Sigmoid colon (tissue), 7 donors: Measurements from ENCODE around the gene STOX2. TPM values are rescaled to one million over a fixed set of nuclear protein-coding genes. Genes with fewer than 3 reads are reported as not detected.

Experiments used
- DNase-seq: peaks from one replicate; pipeline ENCODE4 v3.0.0-alpha.2; 2019
- H3K27ac ChIP-seq, 4 donors: fragments of 200-600 bp; sonication (generic); one replicate each; pipeline ENCODE4 v1.5.1; 2016 to 2019; ENCODE audit warnings: mild to moderate bottlenecking in 1 of 4
- H3K27me3 ChIP-seq, 3 donors: fragments of 200-600 bp; sonication (generic); one replicate each; pipeline ENCODE4 v1.5.1; 2019; ENCODE audit warnings: mild to moderate bottlenecking in 1 of 3
- H3K36me3 ChIP-seq, 4 donors: fragments of 200-600 bp; sonication (generic); one replicate each; pipeline ENCODE4 v1.5.1; 2016 to 2019
- H3K4me1 ChIP-seq, 4 donors: fragments of 200-600 bp; sonication (generic); one replicate each; pipeline ENCODE4 v1.5.1; 2017 to 2019
- H3K4me3 ChIP-seq, 4 donors: fragments of 200-600 bp; sonication (generic); one replicate each; pipeline ENCODE4 v1.5.1; 2017 to 2019; ENCODE audit warnings: mild to moderate bottlenecking in 2 of 4, moderate library complexity in 1 of 4
- H3K9me3 ChIP-seq, 4 donors: fragments of 200-600 bp in 3 of 4; sonication (generic) in 3 of 4; one replicate each; pipeline versions ENCODE4 v1.5.1 to v1.6.1; 2013 to 2019
- EP300 ChIP-seq, 4 donors: sonication (generic); formaldehyde crosslinking; IDR thresholded peaks; one replicate each; pipeline ENCODE4 v1.6.1; 2017; ENCODE audit warnings: antibody characterized with exemption in 4 of 4
- POLR2A ChIP-seq, 2 donors: fragments of 450-650 bp; IDR thresholded peaks; one replicate each; pipeline ENCODE4 v1.6.1; 2016; ENCODE audit warnings: antibody characterized with exemption in 2 of 2, mild to moderate bottlenecking in 2 of 2, moderate library complexity in 2 of 2
- POLR2AphosphoS5 ChIP-seq, 4 donors: sonication (generic); formaldehyde crosslinking; IDR thresholded peaks; one replicate each; pipeline ENCODE4 v1.6.1; 2017; ENCODE audit warnings: antibody characterized with exemption in 4 of 4
- whole genome bisulfite sequencing, 2 donors: extraction: QIAGEN DNeasy Blood & Tissue Kit; methylation state at CpG; one replicate each; pipeline ENCODE4 v1.1.7; 2013; 5-methylcytosine and 5-hydroxymethylcytosine counted together
- intact Hi-C: fragments of 100-400 bp; cut with DNase I; formaldehyde crosslinking; loops from one replicate; pipeline ENCODE4 v1.15.1; 2023
- polyA plus RNA-seq, 3 donors: library from polyadenylated mRNA; stranded (reverse); fragments of 200-250 nt; gene quantifications; one replicate each; pipeline ENCODE4 v1.2.3, GENCODE V29; 2013
- total RNA-seq, 4 donors: library from RNA; depleted of rRNA; stranded (reverse); fragments of >200 nt; gene quantifications; one replicate each; pipeline ENCODE4 v1.1.0, GENCODE V29; 2016
- TF ChIP-seq, protein P1 (sequence below), 4 experiments: fragments of 450-650 bp in 3 of 4; fragments of 200-600 bp in 1 of 4; IDR thresholded peaks; one replicate each; pipeline ENCODE4 v1.5.1; 2016 to 2019; ENCODE audit warnings: antibody characterized with exemption in 4 of 4, mild to moderate bottlenecking in 3 of 4, moderate library complexity in 2 of 4
- donor health status: healthy with polysubstance abuse.
- donor health status: Bipolar disorder and iron deficiency.
- donor health status: healthy.

STOX2 gene
- total and polyA plus RNA-seq, 7 donors = under 0.01 to 9.6 (median 2.2) TPM

GRCh38 chr4:183986291-183986970 is 81.3 kb downstream of the STOX2 start:
- DNase-seq = no peak
- 93% methylated on average over 18 of the region's 18 CpGs for WGBS, 2 donors
- no peaks in the 10 kb centered on the region for H3K36me3 ChIP-seq
- intact Hi-C loops = loop anchor here (5.0 kb wide), 2 partner anchors 79 to 181 kb away; partner anchors contain the start of gene STOX2
- H3K4me3 ChIP-seq = no peak overlapping the region
- H3K9me3 ChIP-seq = no peaks in the 10 kb centered on the region
- peak overlapping the region in 2 of 4 donors; percentile 82 to 83 for H3K27ac ChIP-seq
- no peaks in the 10 kb centered on the region for H3K27me3 ChIP-seq
- H3K4me1 ChIP-seq = peaks cover 0 to 29% (median 19%) of the 10 kb centered on the region in 4 donors
- TF ChIP-seq, protein P1, sequence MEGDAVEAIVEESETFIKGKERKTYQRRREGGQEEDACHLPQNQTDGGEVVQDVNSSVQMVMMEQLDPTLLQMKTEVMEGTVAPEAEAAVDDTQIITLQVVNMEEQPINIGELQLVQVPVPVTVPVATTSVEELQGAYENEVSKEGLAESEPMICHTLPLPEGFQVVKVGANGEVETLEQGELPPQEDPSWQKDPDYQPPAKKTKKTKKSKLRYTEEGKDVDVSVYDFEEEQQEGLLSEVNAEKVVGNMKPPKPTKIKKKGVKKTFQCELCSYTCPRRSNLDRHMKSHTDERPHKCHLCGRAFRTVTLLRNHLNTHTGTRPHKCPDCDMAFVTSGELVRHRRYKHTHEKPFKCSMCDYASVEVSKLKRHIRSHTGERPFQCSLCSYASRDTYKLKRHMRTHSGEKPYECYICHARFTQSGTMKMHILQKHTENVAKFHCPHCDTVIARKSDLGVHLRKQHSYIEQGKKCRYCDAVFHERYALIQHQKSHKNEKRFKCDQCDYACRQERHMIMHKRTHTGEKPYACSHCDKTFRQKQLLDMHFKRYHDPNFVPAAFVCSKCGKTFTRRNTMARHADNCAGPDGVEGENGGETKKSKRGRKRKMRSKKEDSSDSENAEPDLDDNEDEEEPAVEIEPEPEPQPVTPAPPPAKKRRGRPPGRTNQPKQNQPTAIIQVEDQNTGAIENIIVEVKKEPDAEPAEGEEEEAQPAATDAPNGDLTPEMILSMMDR (IDR thresholded peaks at IDR 0.05) = no peak
- TF ChIP-seq POLR2A (IDR thresholded peaks at IDR 0.05) (no peak), POLR2AphosphoS5 (IDR thresholded peaks at IDR 0.05) (no peak), EP300 (IDR thresholded peaks at IDR 0.05) (no peak)

- no peaks in the 10 kb centered on the region for H3K27me3 ChIP-seq
- intact Hi-C loops = loop anchor here (5.0 kb wide), 2 partner anchors 80 to 180 kb away; partner anchors contain the start of gene STOX2
Measured at GRCh38 chr4:183986971-183987946, 82.2 kb downstream of the STOX2 start.

DNA sequence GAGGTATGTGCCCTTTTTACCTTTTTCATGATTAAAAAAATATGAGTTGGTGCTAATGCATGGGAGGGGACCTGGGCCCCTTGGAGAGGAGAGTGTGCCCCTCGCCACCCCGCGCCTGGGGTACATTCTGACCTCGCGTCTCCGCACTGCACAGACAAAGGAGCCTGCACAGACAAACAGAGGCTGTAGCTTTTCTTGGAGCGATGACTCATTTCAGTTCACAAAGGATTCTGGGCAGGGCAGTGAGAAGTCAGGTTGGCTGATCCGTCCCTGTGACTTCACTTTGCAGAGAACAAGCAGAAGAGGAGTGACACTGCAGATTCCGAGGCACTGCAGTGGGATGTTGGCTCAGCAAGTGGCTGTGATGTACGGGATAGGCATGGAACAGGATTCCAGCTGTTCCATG is 82.9 kb downstream of the STOX2 start:
- Histone ChIP-seq H3K27ac (peak overlapping the region; percentile 75 to 83 (median 82)), H3K4me3 (peak overlapping the region in 3 of 4 donors; percentile 25 to 40 (median 39)), H3K36me3 (no peaks in the 10 kb centered on the region), H3K9me3 (no peaks in the 10 kb centered on the region), H3K4me1 (peaks cover 0 to 29% (median 19%) of the 10 kb centered on the region in 4 donors), H3K27me3 (no peaks in the 10 kb centered on the region)
- 15 to 39% methylated on average over 10 of the region's 10 CpGs for WGBS, 2 donors
- intact Hi-C loops = loop anchor here (5.0 kb wide), 2 partner anchors 81 to 179 kb away; partner anchors contain the start of gene STOX2
- TF ChIP-seq, protein P1 (IDR thresholded peaks at IDR 0.05) = no peak
- peak; percentile 69 to 96 (median 69) for TF ChIP-seq POLR2AphosphoS5 (IDR thresholded peaks at IDR 0.05)
- TF ChIP-seq EP300 (IDR thresholded peaks at IDR 0.05) = peak in 2 of 4 donors; percentile 50 to 87
- no peak for TF ChIP-seq POLR2A (IDR thresholded peaks at IDR 0.05)
- DNase-seq = peak; percentile 90

More at GRCh38 chr4:183986971-183987946, 82.2 kb downstream of the STOX2 start:
- no peaks in the 10 kb centered on the region for H3K36me3 ChIP-seq
- no peaks in the 10 kb centered on the region for H3K9me3 ChIP-seq
- peak overlapping the region; percentile 75 to 83 (median 82) for H3K27ac ChIP-seq
- H3K4me3 ChIP-seq = peak overlapping the region in 3 of 4 donors; percentile 25 to 40 (median 39)
- peaks cover 0 to 29% (median 19%) of the 10 kb centered on the region in 4 donors for H3K4me1 ChIP-seq
- TF ChIP-seq, protein P1 (IDR thresholded peaks at IDR 0.05) = no peak
- peak in 3 of 4 donors; percentile 42 to 86 (median 86) for TF ChIP-seq EP300 (IDR thresholded peaks at IDR 0.05)
- TF ChIP-seq POLR2AphosphoS5 (IDR thresholded peaks at IDR 0.05) = peak; percentile 81 to 92 (median 86)
- no peak for TF ChIP-seq POLR2A (IDR thresholded peaks at IDR 0.05)
- peak; percentile 92 for DNase-seq
- 36 to 67% methylated on average over 43 of the region's 43 CpGs for WGBS, 2 donors

- no peak for DNase-seq
- peak overlapping the region; percentile 75 to 83 (median 82) for H3K27ac ChIP-seq
- H3K9me3 ChIP-seq = no peaks in the 10 kb centered on the region
- H3K27me3 ChIP-seq = no peaks in the 10 kb centered on the region
- H3K4me3 ChIP-seq = no peak overlapping the region
- no peaks in the 10 kb centered on the region for H3K36me3 ChIP-seq
- H3K4me1 ChIP-seq = peaks cover 0 to 29% (median 19%) of the 10 kb centered on the region in 4 donors
- WGBS, 2 donors = 80 to 82% methylated on average over 9 of the region's 9 CpGs
- intact Hi-C loops = loop anchor here (5.0 kb wide), 2 partner anchors 82 to 178 kb away; partner anchors contain the start of gene STOX2
- TF ChIP-seq POLR2A (IDR thresholded peaks at IDR 0.05) (no peak), POLR2AphosphoS5 (IDR thresholded peaks at IDR 0.05) (no peak)
- TF ChIP-seq, protein P1 (IDR thresholded peaks at IDR 0.05) = no peak
Measured at GRCh38 chr4:183988874-183989273, 83.8 kb downstream of the STOX2 start.
